Right lobe of liver (tissue), 6 donors: ENCODE measurements around the gene CRX. TPM values are rescaled to one million over a fixed set of nuclear protein-coding genes. Genes with fewer than 3 reads are reported as not detected.

Experiments
- ATAC-seq, 4 donors: fragments of 200-7000 bp; cut with Tn5 transposase; one replicate each; pipeline ENCODE4 v1.9.1; 2020; ENCODE audit warnings: mild to moderate bottlenecking in 4 of 4, moderate library complexity in 4 of 4
- DNase-seq, 3 donors: peaks; one replicate each; pipeline ENCODE4 v3.0.0-alpha.2; 2020
- H3K27ac ChIP-seq, 3 donors: fragments of 200-600 bp; one replicate each; pipeline ENCODE4 v1.8.0; 2022
- H3K27me3 ChIP-seq, 2 donors: fragments of 200-600 bp; one replicate each; pipeline ENCODE4 v1.8.0; 2022
- H3K36me3 ChIP-seq, 4 donors: fragments of 200-600 bp; sonication (generic) in 1 of 4; one replicate each; pipeline versions ENCODE4 v1.5.1 to v1.8.0; 2017 to 2022; ENCODE audit warnings: control low read depth in 1 of 4
- H3K4me1 ChIP-seq, 4 donors: fragments of 200-600 bp; sonication (generic) in 1 of 4; one replicate each; pipeline versions ENCODE4 v1.5.1 to v1.8.0; 2017 to 2022; ENCODE audit warnings: control low read depth in 1 of 4
- H3K4me3 ChIP-seq, 3 donors: fragments of 200-600 bp; one replicate each; pipeline ENCODE4 v1.8.0; 2022
- H3K9me3 ChIP-seq, 4 donors: fragments of 200-600 bp; sonication (generic) in 1 of 4; one replicate each; pipeline versions ENCODE4 v1.5.1 to v1.8.0; 2017 to 2022; ENCODE audit warnings: control low read depth in 1 of 4
- POLR2A ChIP-seq: fragments of 450-650 bp; IDR thresholded peaks from one replicate; pipeline ENCODE4 v1.6.1; 2017; ENCODE audit warnings: antibody characterized with exemption, mild to moderate bottlenecking
- WGBS: methylation state at CpG from one replicate; pipeline ENCODE4 v1.1.6; 2018; ENCODE audit warnings: low coverage, low lambda C conversion rate; ENCODE audit not compliant: insufficient coverage; ENCODE audit errors: missing lambda C conversion rate; 5-methylcytosine and 5-hydroxymethylcytosine counted together
- intact Hi-C, 2 donors: fragments of 100-400 bp; cut with DNase I; formaldehyde crosslinking; loops; one replicate each; pipeline versions ENCODE4 v1.11.2 to v1.14.1; 2022
- total RNA-seq, 6 experiments: library from RNA; depleted of rRNA in 2 of 6; stranded (reverse); fragments of >200 nt in 2 of 6; fragmentation: NEBNext Ultra II Directional in 3 of 6; extraction: Animal tissue kit (Norgen Biotek cat#: 25700) in 3 of 6; gene quantifications; one replicate each; pipeline versions ENCODE4 v1.1.0 to v1.2.4, GENCODE V29; 2016 to 2023
- TF ChIP-seq, protein P1 (sequence below), 4 donors: fragments of 200-600 bp in 3 of 4; fragments of 450-650 bp in 1 of 4; IDR thresholded peaks; one replicate each; pipeline versions ENCODE4 v1.5.1 to v1.8.0; 2016 to 2022; ENCODE audit warnings: antibody characterized with exemption in 4 of 4, mild to moderate bottlenecking in 2 of 4
- donor health status: DM: no; HTN: yes; CAD: no.
- donor health status: DM: no; HTN: no; CAD: no.
- donor health status: DM: no; HTN: no; CAD: no.
- donor health status: DM: no; HTN: yes; CAD: no.
- donor health status: DM: no; HTN: yes; CAD: no.

The CRX gene
- total RNA-seq, 6 experiments from 2014 or later = not detected

DNA sequence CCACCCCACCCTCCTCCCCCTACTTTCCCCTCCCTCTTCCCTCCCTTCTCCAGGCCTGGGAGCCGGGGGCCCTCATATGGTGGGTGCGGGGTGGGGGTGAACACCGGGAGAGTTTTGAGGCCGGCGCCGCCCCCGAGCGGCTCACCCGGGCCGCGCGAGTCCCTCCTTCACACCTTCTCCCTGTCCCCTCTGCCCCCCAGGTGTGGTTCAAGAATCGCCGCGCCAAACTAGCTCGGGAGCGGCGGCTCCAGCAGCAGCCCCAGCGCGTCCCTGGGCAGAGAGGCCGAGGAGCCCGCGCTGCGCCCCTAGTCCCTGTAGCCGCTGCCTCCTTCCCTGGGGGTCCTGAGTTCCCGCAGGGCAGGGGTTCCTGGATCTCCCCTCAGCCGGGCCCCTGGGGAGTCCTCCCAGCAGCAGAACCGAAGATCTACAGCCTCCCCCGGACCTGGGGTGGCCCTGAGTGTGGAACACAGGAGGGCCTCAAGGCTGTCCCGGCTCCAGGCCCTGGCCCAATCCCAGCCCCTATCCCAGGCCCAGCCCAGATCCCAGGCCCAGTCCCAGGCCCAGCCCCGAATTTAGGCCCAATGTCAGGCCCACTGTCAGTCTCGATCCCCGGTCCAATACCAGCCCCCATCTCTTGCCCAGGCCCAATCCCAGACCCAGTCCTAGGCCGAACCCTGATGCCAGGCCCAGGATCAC lies 39.0 kb downstream of the CRX start:
- DNase-seq (no peak), ATAC-seq (peak in 3 of 4 donors; percentile 2 to 23 (median 7))
- WGBS = 23% methylated on average over 9 of the region's 34 CpGs
- Histone ChIP-seq H3K27me3 (no peaks in the 10 kb centered on the region), H3K4me1 (no peaks in the 10 kb centered on the region), H3K36me3 (peaks cover 0 to 14% (median 0%) of the 10 kb centered on the region in 4 donors), H3K27ac (no peak overlapping the region), H3K9me3 (no peaks in the 10 kb centered on the region), H3K4me3 (no peak overlapping the region)
- TF ChIP-seq, protein P1, sequence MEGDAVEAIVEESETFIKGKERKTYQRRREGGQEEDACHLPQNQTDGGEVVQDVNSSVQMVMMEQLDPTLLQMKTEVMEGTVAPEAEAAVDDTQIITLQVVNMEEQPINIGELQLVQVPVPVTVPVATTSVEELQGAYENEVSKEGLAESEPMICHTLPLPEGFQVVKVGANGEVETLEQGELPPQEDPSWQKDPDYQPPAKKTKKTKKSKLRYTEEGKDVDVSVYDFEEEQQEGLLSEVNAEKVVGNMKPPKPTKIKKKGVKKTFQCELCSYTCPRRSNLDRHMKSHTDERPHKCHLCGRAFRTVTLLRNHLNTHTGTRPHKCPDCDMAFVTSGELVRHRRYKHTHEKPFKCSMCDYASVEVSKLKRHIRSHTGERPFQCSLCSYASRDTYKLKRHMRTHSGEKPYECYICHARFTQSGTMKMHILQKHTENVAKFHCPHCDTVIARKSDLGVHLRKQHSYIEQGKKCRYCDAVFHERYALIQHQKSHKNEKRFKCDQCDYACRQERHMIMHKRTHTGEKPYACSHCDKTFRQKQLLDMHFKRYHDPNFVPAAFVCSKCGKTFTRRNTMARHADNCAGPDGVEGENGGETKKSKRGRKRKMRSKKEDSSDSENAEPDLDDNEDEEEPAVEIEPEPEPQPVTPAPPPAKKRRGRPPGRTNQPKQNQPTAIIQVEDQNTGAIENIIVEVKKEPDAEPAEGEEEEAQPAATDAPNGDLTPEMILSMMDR (IDR thresholded peaks at IDR 0.05) = no peak
- TF ChIP-seq POLR2A = peak; percentile 50
- intact Hi-C loops = no loop called here

DNA sequence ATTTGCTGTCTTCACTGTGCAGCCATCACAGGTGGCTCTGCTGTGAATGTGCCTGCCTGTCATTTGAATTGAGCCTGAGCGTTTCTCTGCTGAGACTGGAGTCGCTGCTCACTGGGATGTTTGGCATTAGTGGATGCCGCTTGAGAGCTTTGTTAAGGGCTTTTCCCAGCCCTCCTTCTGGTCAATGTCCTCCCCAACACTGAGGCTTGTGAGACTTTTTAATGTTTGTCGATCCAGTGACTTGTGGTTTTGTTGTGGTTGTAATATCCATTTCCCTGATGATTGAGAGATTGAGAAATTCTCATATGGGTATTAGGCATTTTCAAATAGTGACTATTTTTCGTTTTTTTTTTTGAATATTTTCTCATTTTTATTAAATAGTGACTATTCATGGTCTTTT lies 39.9 kb downstream of the CRX start:
- TF ChIP-seq, protein P1 (IDR thresholded peaks at IDR 0.05) = no peak
- TF ChIP-seq POLR2A = no peak
- H3K27me3 ChIP-seq = no peaks in the 10 kb centered on the region
- H3K27ac ChIP-seq = no peak overlapping the region
- intact Hi-C loops = no loop called here
- no peak for DNase-seq
- peaks cover 0 to 14% (median 0%) of the 10 kb centered on the region in 4 donors for H3K36me3 ChIP-seq
- H3K9me3 ChIP-seq = no peaks in the 10 kb centered on the region
- no peaks in the 10 kb centered on the region for H3K4me1 ChIP-seq
- WGBS = 37% methylated on average over 2 of the region's 5 CpGs
- H3K4me3 ChIP-seq = no peak overlapping the region
- ATAC-seq = peak in 2 of 4 donors; percentile 6 to 19

GRCh38 chr19:47863514-47863936 lies 41.8 kb downstream of the CRX start:
- ATAC-seq (peak; percentile 56 to 91 (median 84)), DNase-seq (peak; percentile 87 to 90 (median 88))
- 14% methylated on average over 13 of the region's 14 CpGs for WGBS
- Histone ChIP-seq H3K36me3 (peaks cover 0 to 33% (median under 1%) of the 10 kb centered on the region in 4 donors), H3K9me3 (no peaks in the 10 kb centered on the region), H3K27me3 (no peaks in the 10 kb centered on the region), H3K27ac (no peak overlapping the region), H3K4me3 (no peak overlapping the region), H3K4me1 (no peaks in the 10 kb centered on the region)
- TF ChIP-seq POLR2A = peak; percentile 18
- TF ChIP-seq, protein P1 (IDR thresholded peaks at IDR 0.05) = peak; percentile 79 to 98 (median 96)
- intact Hi-C loops = no loop called here

DNA sequence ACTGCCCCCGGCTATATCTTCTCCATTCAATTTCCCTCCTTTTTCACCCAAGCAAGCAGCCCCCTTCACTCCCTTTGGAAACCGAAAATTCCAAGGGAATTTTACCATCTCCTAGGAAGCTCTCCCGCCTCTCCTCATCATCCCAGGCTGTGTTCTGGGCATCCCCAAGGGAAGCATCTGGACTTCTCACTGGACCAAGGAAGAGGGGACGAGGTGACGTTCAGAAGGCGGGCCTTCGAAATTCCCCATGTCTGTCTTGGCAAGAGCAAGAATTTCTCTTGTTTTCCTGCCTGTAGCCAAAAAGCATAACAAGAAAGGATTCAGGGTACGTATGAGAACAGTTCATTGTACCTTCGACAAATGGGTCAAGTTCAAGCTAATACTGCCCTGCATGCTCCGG lies 43.4 kb downstream of the CRX start:
- ATAC-seq = no peak
- Histone ChIP-seq H3K4me1 (no peaks in the 10 kb centered on the region), H3K4me3 (no peak overlapping the region), H3K27ac (no peak overlapping the region), H3K36me3 (peaks cover 0 to 39% (median 2%) of the 10 kb centered on the region in 4 donors), H3K9me3 (no peaks in the 10 kb centered on the region), H3K27me3 (no peaks in the 10 kb centered on the region)
- WGBS = 65% methylated on average over 10 of the region's 10 CpGs
- DNase-seq = no peak
- no peak for TF ChIP-seq POLR2A
- TF ChIP-seq, protein P1 (IDR thresholded peaks at IDR 0.05) = no peak
- intact Hi-C loops = no loop called here
